Stimulated activated naive CD4-positive, alpha-beta T cell treated with Interleukin-2 at 50 U/mL for 16 hours (primary cell): ENCODE results near the gene TAF4B.
A peak's percentile ranks its signal among the peaks of the same experiment; 100 is the strongest.
"Not testable (repeated sequence)": the region's sequence is repeated elsewhere in the genome, so short reads cannot be mapped to it uniquely, and the experiment has no call there.

ENCODE experiments used
- DNase-seq: peaks from one replicate; lab custom pipeline; 2025; lab: John Stamatoyannopoulos, UW

TAF4B gene, protein sequence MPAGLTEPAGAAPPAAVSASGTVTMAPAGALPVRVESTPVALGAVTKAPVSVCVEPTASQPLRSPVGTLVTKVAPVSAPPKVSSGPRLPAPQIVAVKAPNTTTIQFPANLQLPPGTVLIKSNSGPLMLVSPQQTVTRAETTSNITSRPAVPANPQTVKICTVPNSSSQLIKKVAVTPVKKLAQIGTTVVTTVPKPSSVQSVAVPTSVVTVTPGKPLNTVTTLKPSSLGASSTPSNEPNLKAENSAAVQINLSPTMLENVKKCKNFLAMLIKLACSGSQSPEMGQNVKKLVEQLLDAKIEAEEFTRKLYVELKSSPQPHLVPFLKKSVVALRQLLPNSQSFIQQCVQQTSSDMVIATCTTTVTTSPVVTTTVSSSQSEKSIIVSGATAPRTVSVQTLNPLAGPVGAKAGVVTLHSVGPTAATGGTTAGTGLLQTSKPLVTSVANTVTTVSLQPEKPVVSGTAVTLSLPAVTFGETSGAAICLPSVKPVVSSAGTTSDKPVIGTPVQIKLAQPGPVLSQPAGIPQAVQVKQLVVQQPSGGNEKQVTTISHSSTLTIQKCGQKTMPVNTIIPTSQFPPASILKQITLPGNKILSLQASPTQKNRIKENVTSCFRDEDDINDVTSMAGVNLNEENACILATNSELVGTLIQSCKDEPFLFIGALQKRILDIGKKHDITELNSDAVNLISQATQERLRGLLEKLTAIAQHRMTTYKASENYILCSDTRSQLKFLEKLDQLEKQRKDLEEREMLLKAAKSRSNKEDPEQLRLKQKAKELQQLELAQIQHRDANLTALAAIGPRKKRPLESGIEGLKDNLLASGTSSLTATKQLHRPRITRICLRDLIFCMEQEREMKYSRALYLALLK

DNA sequence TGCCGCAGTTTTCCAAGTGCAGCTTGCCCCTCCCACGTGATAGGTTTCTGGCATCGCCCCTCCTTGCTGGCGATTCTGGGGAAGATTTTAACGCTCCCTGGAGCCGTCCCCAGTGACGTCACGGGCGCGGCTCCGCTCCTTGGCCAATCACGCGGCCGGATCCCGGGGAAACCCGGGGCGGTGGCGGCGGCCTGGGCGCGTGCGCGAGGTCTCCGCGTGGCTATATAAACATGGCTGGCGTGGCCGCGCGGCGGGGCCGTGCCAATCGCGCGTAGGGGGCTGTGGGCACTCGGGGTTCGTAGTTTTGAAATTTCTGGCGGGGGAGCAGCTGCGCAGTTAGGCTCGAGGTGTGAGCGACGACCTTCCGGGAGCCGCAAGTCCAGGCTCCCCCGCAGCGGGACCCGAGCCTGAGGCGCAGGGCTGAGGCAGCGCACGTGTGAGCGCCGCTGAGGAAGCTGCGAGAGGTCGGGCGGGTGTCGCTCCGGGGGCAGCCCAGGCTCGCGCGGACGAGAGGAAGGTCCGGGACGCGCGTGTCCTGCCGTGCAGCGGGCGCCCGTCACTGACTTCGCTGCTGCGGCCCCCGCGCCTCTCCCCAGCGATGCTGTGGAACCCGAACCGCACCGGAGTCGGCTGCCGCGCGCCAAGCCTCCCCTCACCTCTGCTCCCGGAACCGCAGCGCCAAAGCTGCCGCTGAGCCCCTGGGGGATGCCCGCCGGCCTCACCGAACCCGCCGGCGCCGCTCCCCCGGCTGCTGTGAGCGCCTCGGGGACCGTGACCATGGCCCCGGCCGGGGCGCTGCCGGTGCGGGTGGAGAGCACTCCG is at the start of gene TAF4B:
Gene TAF4B, plus strand, starts transcription at position 217 of the 822 bp plus-strand sequence. Its CDS starts 489 bp downstream, at position 706.
- peak; percentile 90 for DNase-seq

DNA sequence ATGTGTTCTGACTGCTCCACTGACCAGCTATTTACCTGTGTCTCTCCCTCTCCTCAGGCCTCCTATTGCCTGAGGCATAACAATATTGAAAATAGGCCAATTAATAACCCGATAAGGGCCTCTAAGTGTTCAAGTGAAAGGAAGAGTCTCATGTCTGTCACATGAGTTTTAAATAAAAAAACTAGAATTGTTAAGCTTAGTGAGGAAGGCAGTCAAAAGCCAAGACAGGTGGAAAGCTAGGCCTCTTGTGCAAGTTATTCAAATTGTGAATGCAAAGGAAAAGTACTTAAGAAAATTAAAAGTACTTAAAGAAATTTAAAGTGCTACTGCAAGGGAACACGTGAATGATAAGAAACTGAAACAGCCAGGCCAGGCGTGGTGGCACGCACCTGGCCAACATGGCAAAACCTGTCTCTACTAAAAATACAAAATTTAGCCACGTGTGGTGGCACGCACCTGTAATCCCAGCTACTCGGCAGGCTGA is 44.9 kb upstream of the TAF4B start:
- DNase-seq: no peak

DNA sequence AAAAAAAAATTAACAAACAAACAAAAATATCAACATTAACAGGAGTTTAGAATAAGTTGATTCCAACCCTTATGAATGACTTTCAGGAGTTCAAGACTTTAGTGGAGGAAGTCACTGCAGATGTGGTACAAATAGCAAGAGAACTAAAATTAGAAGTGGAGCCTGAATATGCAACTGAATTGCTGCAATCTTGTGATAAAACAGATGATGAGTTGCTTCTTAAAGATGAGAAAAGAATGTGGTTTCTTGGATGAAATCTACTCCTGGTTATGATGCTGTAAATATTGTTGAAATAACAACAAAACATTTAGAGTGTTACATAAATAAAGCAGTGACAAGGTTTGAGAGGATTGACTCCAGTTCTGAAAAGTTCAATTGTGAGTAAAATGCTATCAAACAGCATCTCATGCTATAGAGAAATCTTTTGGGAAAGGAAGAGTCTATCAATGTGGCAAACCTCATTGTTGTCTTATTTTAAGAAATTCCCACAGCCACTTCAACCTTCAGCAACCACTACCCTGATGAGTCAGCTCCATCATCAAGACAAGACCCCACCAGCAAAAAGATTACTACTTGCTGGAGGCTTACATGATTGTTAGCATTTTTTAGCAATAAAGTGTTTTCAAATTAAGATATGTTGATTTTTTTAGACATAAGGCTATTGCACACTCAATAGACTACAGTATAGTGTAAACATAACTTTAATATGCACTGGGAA is 42.7 kb upstream of the TAF4B start:
- DNase-seq: no peak

DNA sequence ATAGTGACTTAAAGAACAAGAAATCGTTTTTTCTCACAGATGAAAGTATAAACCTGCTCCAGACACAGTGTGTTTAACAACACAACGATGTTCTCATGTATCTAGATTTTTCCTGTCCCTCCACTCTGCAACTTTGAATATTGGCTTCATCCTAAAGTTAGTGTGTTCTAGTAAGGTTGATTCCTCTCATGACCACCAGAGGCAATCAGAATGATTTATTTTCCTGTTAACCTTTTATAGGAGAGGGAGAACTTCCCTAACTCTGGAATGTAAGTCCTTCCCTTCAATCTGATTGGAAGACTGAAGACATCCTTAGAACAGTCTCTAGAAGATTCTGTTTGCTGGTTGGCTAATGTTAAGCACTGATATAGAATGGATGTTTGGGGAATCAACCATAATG is 41.0 kb upstream of the TAF4B start:
- no peak for DNase-seq

DNA sequence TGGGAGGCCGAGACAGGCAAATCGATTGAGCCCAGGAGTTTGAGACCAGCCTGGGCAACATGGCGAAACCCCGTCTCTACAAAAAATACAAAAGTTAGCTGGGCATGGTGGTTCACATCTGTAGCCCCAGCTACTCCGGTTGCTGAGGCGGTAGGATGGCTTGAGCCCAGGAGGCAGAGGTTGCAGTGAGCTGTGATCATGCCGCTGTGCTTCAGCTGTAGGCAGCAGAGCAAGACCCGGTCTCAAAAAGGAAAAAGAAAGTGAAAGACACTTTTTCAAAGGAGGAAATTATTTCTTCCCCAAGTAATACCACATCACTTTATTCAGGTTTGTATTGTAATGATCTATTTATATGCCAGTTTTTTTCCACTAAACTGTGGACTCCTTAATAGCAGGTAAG is 35.7 kb upstream of the TAF4B start:
- no peak for DNase-seq

DNA sequence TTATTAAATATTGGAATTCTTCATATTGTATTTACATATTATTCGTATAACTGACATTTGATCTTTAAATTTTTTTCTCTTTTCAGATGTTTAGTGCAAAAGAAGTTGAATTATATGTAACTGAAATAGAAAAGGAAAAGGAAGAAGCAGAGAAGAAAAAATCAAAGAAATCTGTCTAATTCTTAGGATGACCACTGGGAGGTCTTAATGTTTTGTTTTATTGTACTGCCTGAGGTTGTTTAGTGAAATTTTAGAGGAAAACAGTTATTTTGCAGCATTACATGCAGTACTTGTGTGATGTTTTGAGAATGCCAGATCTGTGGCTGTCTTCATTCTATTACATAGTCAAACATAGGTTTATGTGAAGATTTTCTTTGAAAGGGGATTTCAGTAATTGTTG is 34.0 kb upstream of the TAF4B start:
- no peak for DNase-seq

DNA sequence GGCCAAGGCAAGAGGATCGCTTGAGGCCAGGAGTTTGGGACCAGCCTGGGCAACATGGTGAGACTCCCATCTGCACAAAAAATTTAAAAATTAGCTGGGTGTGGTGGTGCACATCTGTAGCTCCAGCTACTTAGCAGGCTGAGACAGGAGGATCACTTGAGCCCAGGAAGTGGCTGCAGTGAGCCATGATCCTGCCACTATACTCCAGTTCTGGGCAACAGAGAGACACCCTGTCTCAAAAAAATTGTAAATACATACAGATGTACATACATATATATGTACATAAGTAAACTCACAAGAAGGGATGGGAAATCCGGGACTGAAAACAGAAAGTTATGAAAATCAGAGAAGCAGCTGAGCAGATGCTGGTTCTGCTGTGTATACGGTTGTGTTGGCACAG is 29.6 kb upstream of the TAF4B start:
- no peak for DNase-seq

DNA sequence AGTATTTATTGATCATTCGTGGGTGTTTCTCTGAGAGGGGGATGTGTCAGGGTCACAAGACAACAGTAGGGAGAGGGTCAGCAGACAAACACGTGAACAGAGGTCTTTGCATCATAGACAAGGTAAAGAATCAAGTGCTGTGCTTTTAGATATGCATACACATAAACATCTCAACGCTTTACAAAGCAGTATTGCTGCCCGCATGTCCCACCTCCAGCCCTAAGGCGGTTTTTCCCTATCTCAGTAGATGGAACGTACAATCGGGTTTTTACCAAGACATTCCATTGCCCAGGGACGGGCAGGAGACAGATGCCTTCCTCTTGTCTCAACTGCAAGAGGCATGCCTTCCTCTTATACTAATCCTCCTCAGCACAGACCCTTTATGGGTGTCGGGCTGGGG is 24.2 kb upstream of the TAF4B start:
- not testable (repeated sequence) for DNase-seq

DNA sequence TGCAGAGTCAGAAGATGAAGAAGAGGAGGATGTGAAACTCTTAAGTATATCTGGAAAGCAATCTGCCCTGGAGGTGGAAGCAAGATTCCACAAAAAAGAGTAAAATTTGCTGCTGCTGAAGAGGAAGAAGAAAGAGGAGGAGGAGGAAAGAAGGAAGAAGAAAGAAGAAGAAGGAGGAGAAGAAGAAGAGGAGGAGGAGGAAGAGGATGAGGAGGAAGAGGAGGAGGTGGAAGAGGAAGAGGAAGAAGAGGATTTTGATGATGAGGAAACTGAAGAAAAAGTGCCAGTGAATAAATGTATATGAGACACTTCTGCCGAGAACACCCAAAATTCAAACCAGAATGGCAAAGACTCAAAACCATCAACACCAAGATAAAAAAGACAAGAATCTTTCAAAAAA is 20.9 kb upstream of the TAF4B start:
- no peak for DNase-seq

DNA sequence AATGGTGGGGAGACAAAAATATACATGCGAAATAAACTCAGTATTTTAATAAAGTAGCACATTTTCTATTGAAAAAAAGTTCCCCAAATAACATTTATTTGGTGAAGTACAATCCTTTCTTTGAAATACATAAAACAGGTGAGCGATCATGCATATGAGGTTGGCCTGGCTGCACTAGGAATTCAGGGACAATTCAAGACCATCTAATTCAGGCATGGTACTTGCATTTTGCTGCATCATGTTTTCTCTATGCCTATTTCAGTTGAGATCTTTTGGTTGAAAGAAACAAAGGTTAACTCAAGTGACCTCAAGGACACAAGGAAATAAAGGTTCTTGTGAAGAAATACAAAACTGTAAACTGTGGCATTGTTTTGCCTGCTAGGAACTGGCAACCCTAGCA is 19.8 kb upstream of the TAF4B start:
- DNase-seq: no peak

DNA sequence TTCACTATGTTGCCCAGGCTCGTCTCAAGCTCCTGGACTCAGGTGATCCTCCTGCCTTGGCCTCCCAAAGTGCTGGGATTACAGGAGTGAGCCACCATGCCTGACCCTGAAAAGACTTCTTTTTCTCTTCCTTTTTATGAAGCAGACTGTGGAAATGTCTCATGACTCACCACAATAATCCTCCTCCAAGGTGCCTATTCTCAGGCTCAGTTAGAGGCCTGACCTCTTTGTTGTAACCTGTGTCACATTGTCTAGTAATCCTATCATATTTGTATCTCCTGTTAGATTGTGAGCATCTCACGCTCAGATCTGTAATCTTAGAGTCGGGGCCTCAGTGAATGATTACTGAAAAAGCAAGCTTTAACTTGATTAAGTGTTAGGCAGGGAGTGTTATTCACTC is 18.3 kb upstream of the TAF4B start:
- no peak for DNase-seq

DNA sequence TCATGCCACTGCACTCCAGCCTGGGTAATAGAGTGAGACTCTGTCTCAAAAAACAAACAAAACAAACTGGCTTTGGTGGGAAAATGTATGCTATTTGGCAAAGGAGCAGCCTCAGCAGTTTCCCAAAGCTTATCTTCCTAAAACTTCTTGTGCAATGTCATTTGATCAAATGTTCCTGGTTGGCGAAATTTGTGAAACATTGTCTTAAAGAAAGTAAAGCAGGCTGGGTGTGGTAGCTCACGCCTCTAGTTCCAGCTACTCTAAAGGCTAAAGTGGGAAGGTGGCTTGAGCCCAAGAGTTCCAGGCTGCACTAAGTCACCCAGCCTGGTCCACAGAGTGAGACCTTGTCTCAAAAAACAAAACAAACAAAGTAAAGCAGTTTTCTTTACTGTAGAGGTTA is 17.3 kb upstream of the TAF4B start:
- DNase-seq: no peak

DNA sequence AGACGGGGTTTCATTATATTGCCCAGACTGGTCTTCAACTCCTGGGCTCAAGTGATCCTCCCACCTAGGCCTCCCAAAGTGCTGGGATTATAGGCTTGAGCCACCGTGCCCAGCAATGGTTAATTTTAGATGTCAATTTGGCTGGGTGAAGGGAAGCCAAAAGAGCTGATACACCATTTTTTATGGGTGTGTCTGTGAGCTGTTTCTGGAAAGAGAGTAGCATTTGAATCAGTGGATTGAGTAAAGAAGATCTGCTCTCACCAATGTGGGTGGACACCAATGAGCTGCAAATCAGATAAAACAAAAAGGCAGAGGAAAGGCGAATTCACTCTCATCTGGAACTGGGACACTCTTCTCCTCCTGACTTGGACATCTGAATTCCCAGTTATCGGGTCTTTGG is 16.1 kb upstream of the TAF4B start:
- DNase-seq: no peak

DNA sequence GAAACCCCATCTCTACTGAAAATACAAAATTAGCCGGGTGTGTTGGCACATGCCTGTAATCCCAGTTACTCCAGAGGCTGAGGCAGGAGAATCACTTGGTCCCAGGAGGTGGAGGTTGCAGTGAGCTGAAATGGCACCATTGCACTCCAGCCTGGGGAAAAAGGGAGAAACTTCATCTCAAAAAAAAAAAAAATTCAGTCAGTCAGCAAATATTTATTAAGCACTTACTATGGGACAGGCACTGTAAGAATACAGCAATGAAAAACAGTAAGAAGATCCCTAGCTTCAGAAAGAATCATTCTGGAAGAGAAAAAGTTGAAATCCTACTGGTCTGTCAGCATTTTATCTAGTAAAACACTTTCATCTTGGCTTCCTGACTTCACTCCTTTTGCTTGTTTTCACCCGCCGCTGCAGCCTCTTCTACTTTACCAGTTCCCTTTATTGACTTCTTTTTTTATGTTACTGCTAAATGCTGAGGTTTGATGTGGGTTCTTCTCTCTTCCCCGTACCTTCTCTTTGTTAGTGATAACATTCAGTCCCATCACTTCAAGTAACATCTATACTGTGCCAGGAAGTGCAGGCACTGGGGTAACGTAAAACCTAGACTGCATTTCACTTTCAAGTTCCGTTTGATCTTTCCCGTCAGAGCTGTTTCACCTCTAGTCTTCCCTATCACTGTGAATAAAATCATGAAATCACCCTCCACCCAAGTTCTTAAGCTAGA is 10.8 kb upstream of the TAF4B start:
- DNase-seq: peak; percentile 21

DNA sequence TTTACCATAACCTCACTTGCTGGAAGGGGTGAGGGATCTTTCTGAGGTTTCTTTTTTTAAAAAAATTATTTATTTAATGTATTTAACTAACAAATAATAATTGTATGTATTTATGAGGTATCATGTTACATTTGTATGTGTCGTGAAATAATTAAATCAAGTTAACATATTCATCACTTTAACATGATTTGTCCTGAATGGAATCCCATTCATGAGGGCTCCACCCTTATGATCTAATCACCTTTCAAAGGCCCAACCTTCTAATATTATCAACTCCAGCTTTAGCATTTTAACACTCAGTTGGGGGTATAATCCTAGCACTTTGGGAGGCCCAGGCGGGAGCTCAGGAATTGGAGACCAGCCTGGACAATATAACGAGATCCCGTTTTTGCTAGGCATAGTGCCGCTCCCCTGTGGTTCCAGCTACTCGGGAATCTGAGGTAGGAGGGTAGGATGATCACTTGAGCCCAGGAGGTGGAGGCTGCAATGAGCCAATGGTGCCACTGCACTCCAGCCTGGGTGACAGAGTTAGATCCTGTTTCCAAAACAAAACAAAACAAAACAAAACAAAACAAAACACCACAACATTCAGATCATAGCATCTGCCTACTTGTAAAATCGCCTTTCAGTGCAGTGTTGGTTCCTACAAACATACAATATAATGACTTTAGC is 1.1 kb upstream of the TAF4B start:
- no peak for DNase-seq

DNA sequence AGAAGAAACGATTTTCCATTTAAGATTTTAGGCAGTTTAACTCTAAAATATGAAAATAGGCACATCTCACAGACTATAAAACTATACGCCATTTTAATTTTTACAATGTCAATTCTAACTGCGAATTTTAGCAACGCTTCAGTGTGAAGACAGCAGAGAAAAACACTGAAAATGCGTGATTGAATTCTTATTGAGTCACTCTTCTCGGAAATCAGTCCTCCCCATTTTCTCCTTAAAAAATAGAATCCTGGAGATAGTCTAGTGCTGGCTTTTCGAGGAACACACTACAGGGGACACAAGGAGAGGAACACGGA is 373 bp upstream of the TAF4B start:
- no peak for DNase-seq

DNA sequence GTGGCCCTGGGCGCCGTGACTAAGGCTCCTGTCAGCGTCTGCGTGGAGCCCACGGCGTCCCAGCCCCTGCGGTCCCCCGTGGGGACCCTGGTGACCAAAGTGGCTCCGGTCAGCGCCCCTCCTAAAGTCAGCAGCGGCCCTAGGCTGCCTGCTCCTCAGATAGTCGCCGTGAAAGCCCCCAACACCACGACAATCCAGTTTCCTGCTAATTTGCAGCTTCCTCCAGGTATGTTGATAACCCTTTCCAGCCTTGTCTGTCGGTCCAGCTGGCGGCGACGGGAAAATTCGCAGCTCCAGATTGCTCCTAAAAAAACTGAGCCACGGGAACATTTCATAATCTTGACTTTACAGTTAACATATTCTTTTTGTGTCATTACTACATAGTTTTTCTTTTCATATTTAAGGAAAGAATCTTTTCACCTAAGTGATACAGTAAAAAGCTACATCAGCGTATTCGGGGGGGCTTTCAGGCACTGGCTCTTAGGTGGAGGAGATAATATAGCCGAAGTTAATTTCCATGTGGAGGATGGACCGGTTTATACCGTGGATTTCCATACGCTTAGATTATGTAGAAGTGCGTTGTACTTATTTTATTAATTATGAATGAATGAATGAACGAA is 916 bp downstream of the TAF4B start:
- no peak for DNase-seq

DNA sequence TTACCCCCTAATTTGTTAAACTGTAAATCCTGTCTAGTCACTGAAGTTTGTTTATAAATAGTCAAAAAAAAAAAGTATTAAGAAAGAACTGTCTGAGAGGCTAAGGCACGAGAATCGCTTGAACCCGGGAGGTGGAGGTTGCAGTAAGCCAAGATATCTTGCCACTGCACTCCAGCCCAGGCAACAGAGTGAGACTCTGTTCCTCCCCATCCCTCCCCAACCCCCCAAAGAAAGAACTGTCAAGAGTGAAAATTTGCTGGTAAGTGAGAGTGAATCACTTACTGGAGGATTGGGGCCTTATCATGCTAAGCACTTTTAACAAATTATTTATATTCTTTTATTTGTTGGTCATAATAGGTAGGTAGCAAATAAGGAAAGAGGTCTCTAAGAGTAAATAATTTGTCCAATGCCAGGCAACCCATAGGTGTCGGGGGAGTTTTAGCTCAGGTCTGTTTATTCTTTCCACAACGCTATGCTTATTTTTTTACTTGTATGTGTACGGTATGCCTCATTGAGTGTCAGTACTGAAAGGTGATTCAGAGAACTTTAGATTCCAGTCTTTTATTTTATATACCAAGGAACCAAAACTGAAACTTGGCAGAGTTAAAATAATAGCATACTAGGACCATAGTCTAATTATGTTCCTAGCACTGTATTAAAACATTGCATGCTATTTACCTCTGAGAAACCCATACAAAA is 2.5 kb downstream of the TAF4B start:
- DNase-seq: no peak

DNA sequence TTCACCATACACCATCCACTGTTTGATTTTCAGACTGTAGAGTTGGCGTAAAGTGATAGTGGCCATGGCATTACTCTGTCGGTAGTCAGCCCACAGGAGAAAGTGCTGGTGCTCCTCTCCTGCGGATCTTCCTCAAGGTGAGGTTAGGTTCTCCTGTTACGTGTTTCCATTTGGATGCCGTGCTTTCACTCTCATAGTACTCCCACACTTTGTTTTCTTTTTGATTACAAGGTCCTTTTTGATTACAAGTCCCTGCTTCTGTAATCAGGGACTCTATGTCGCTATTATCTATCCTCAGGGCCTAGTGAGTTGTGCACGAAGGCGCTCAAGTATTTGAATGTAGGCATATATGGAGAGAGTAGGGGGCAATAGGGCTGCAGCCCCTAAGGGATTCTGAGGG is 4.3 kb downstream of the TAF4B start:
- DNase-seq: no peak
